Endothelial cell of umbilical vein (primary cell): ENCODE results near the gene FAM229A. TPM values are rescaled to one million over a fixed set of nuclear protein-coding genes. Genes with fewer than 3 reads are reported as not detected.

Experiments
- BruUV-seq: library from RNA; stranded (reverse); fragments of 400-500 nt; replicated peaks from 2 replicates; lab custom pipeline; 2021; lab: Mats Ljungman, UMichigan
- CTCF ChIA-PET: fragments of 300-600, 350-600 bp; sonication (Branson Sonifier 250); formaldehyde crosslinking; loops from one replicate; lab custom pipeline; 2021; ENCODE audit warnings: antibody characterized with exemption, inconsistent platforms; lab: Charles Lee
- POLR2A ChIA-PET: fragments of 300-600, 350-600 bp; sonication (Branson Sonifier 250); formaldehyde crosslinking; loops from one replicate; lab custom pipeline; 2021; ENCODE audit warnings: antibody characterized with exemption, inconsistent platforms; lab: Charles Lee
- DNase-seq: peaks from one replicate; pipeline ENCODE4 v3.0.0-alpha.2; 2011; ENCODE audit warnings: low read depth, low spot score
- FAIRE-seq: peaks from 2 replicates; lab custom pipeline; 2011; peaks lifted over from hg19 to GRCh38; lab: Jason Lieb, UNC
- H2AFZ ChIP-seq: 2 replicates; pipeline ENCODE4 v1.6.0; 2012; ENCODE audit warnings: low read depth, low read length, control low read depth, inconsistent platforms
- H3K27ac ChIP-seq: 2 replicates; pipeline ENCODE4 v1.5.1; 2011; ENCODE audit warnings: low read depth, mild to moderate bottlenecking, control low read depth, low read length, moderate library complexity; ENCODE audit not compliant: insufficient read depth
- H3K27me3 ChIP-seq, 2 experiments: 2 replicates each; pipeline versions ENCODE4 v1.6.0 to v1.6.1; 2011; ENCODE audit warnings: low read length in 2 of 2, mixed read lengths in 1 of 2; ENCODE audit not compliant: control insufficient read depth in 2 of 2, insufficient read depth in 2 of 2
- H3K36me3 ChIP-seq, 2 experiments: 2 replicates in 1 of 2; 3 replicates in 1 of 2; pipeline ENCODE4 v1.5.1; 2011; ENCODE audit warnings: low read length in 2 of 2, mild to moderate bottlenecking in 1 of 2, moderate library complexity in 1 of 2; ENCODE audit not compliant: control insufficient read depth in 2 of 2, insufficient read depth in 2 of 2; ENCODE audit errors: extremely low read depth in 1 of 2
- H3K4me1 ChIP-seq: 3 replicates; pipeline ENCODE4 v1.5.1; 2011; ENCODE audit warnings: mild to moderate bottlenecking, low read length; ENCODE audit not compliant: control insufficient read depth, insufficient read depth; ENCODE audit errors: extremely low read depth
- H3K4me2 ChIP-seq: 2 replicates; pipeline ENCODE4 v1.6.1; 2011; ENCODE audit warnings: low read length, control low read depth, mixed read lengths; ENCODE audit not compliant: insufficient read depth
- H3K4me3 ChIP-seq, 3 experiments: fragments of 200-600 bp in 1 of 3; sonication (generic), shearing (Covaris generic) in 1 of 3; replicated peaks in 1 of 3; 2 replicates each; pipeline ENCODE4 v1.5.1; 2011 to 2016; ENCODE audit warnings: control low read depth in 3 of 3, low read length in 3 of 3, mild to moderate bottlenecking in 2 of 3, inconsistent platforms in 1 of 3, low read depth in 1 of 3, moderate library complexity in 1 of 3; ENCODE audit not compliant: insufficient read depth in 1 of 3
- H3K79me2 ChIP-seq: 2 replicates; pipeline ENCODE4 v1.6.0; 2012; ENCODE audit warnings: low read length, inconsistent platforms; ENCODE audit not compliant: control insufficient read depth, insufficient read depth
- H3K9ac ChIP-seq: replicated peaks from 2 replicates; pipeline ENCODE3; 2011; ENCODE audit warnings: low read length, control low read depth; ENCODE audit not compliant: insufficient read depth; ENCODE audit errors: extremely low read depth
- H3K9me1 ChIP-seq: replicated peaks from 3 replicates; pipeline ENCODE4 v1.6.0; 2011; ENCODE audit warnings: mild to moderate bottlenecking, low read length; ENCODE audit not compliant: control insufficient read depth, insufficient read depth; ENCODE audit errors: extremely low read depth
- H3K9me3 ChIP-seq: replicated peaks from 2 replicates; pipeline ENCODE4 v1.5.1; 2012; ENCODE audit warnings: low read length, inconsistent platforms; ENCODE audit not compliant: control insufficient read depth, insufficient read depth
- H4K20me1 ChIP-seq: replicated peaks from 2 replicates; pipeline ENCODE3; 2011; ENCODE audit warnings: mild to moderate bottlenecking, low read length; ENCODE audit not compliant: control insufficient read depth, insufficient read depth; ENCODE audit errors: extremely low read depth
- CTCF ChIP-seq, 2 donors: IDR thresholded peaks; 1 replicate in 1 of 2; 2 replicates in 1 of 2; pipeline ENCODE4 v1.5.1; 2011; ENCODE audit warnings: low read length in 2 of 2, mild to moderate bottlenecking in 2 of 2, moderate library complexity in 2 of 2, control low read depth in 1 of 2, inconsistent platforms in 1 of 2, low read depth in 1 of 2; ENCODE audit not compliant: insufficient read depth in 1 of 2; ENCODE audit errors: extremely low read depth in 1 of 2
- EZH2 ChIP-seq: IDR thresholded peaks from 2 replicates; pipeline ENCODE4 v1.6.1; 2012; ENCODE audit warnings: borderline replicate concordance, low read depth, mild to moderate bottlenecking, moderate library complexity, low read length, inconsistent platforms; ENCODE audit not compliant: severe bottlenecking
- FOS ChIP-seq: IDR thresholded peaks from 2 replicates; pipeline ENCODE4 v1.6.1; 2011; ENCODE audit warnings: mild to moderate bottlenecking, low read length, moderate library complexity, borderline replicate concordance; ENCODE audit not compliant: insufficient read depth
- GATA2 ChIP-seq: IDR thresholded peaks from 2 replicates; pipeline ENCODE4 v1.7.0; 2011; ENCODE audit warnings: low read depth, mild to moderate bottlenecking, moderate library complexity, mixed read lengths, low read length; ENCODE audit not compliant: insufficient read length, insufficient read depth
- JUN ChIP-seq: IDR thresholded peaks from 2 replicates; pipeline ENCODE4 v1.6.1; 2011; ENCODE audit warnings: borderline replicate concordance, low read depth; ENCODE audit not compliant: insufficient read length, insufficient read depth
- MAX ChIP-seq: IDR thresholded peaks from 2 replicates; pipeline ENCODE4 v1.6.1; 2011; ENCODE audit not compliant: insufficient read depth, insufficient read length
- MYC ChIP-seq: IDR thresholded peaks from one replicate; pipeline ENCODE4 v1.6.1; 2011; ENCODE audit warnings: mild to moderate bottlenecking, low read depth, low read length
- POLR2A ChIP-seq: IDR thresholded peaks from 2 replicates; pipeline ENCODE4 v1.6.1; 2012; ENCODE audit warnings: low read depth, mild to moderate bottlenecking, control low read depth, low read length
- POLR2AphosphoS5 ChIP-seq: IDR thresholded peaks from 2 replicates; pipeline ENCODE4 v1.6.1; 2012; ENCODE audit warnings: low read depth, mild to moderate bottlenecking, control low read depth, low read length, moderate library complexity; ENCODE audit not compliant: insufficient read depth
- dilution Hi-C: fragments of 300-500 bp; cut with MboI; formaldehyde crosslinking; loops from one replicate; pipeline ENCODE4 v1.15.0; 2019; ENCODE audit warnings: low sequenced_read_pairs; ENCODE audit not compliant: extremely low pct_ligation_motif_present
- intact Hi-C: fragments of 100-400 bp; cut with micrococcal nuclease; formaldehyde crosslinking; loops from one replicate; pipeline ENCODE4 v1.10.0; 2022
- polyA plus RNA-seq, 4 experiments: library from polyadenylated mRNA; depleted of rRNA in 3 of 4; stranded (reverse) in 3 of 4; unstranded in 1 of 4; fragments of >200 nt; gene quantifications; 2 replicates each; pipeline versions ENCODE4 v1.2.1 to v1.2.3, GENCODE V29; 2011 to 2012; ENCODE audit warnings: missing spikeins in 1 of 4
- total RNA-seq: library from RNA; stranded (reverse); gene quantifications from 2 replicates; pipeline ENCODE4 v1.2.3, GENCODE V29; 2021

Gene FAM229A
- total and polyA plus RNA-seq, 2 donors (not counting 3 experiments of a cell fraction or from before 2014, with no cell fraction given): 8.9 to 11.6 TPM

- no peak overlapping the region for H2AFZ ChIP-seq
- H3K9ac ChIP-seq: no peak overlapping the region
- POLR2A ChIA-PET: interaction anchor here (4.4 kb wide), 1 partner anchor 18 kb away, joined by 50 read pairs; the partner anchor contains the start of gene MARCKSL1
Measured at GRCh38 chr1:32353431-32353830, 8.9 kb downstream of the FAM229A start.

More at GRCh38 chr1:32353431-32353830, 8.9 kb downstream of the FAM229A start:
- Histone ChIP-seq H3K4me3 (no peak overlapping the region), H4K20me1 (no peaks in the 10 kb centered on the region), H3K36me3 (no peaks in the 10 kb centered on the region), H3K4me1 (peaks cover 32% of the 10 kb centered on the region), H3K27me3 (no peaks in the 10 kb centered on the region), H3K79me2 (no peaks in the 10 kb centered on the region), H3K4me2 (no peak overlapping the region), H3K9me3 (no peaks in the 10 kb centered on the region), H3K9me1 (no peaks in the 10 kb centered on the region), H3K27ac (no peak overlapping the region)
- DNase-seq (no peak), FAIRE-seq (no peak)
- intact Hi-C loops: no loop called here
- dilution Hi-C loops: no loop called here
- TF ChIP-seq FOS: no peak
- TF ChIP-seq MYC: no peak
- TF ChIP-seq CTCF (IDR thresholded peaks at IDR 0.05; ENCODE audit: extremely low read depth in 1 of 2, insufficient read depth in 1 of 2, low read depth in 1 of 2, low read length in 2 of 2): no peak
- TF ChIP-seq MAX: no peak
- no peak for TF ChIP-seq POLR2AphosphoS5
- no peak for TF ChIP-seq GATA2
- TF ChIP-seq POLR2A: no peak
- TF ChIP-seq EZH2: no peak
- TF ChIP-seq JUN: no peak
- CTCF ChIA-PET: interaction anchor here (1.0 to 2.8 kb wide), 5 partner anchors 10 to 138 kb away, joined by 3 to 9 read pairs (median 5); partner anchors contain the start of genes MARCKSL1 and TSSK3
- BruUV-seq: no TSS peak
